Lung (tissue), 12 donors: ENCODE data around the gene PLCG2. TPM values are rescaled to one million over a fixed set of nuclear protein-coding genes. Genes with fewer than 3 reads are reported as not detected.

Experiments used
- ATAC-seq: fragments of 200-7000 bp; cut with Tn5 transposase; one replicate; pipeline ENCODE4 v1.9.1; 2020; ENCODE audit warnings: moderate number of reproducible peaks; ENCODE audit not compliant: insufficient read depth, low FRiP score
- DNase-seq, 3 donors: peaks; one replicate each; pipeline ENCODE4 v3.0.0-alpha.2; 2013 to 2017
- H3K27ac ChIP-seq, 2 donors: one replicate each; pipeline ENCODE4 v1.5.1; 2013; ENCODE audit warnings: mild to moderate bottlenecking in 2 of 2, moderate library complexity in 2 of 2, control low read depth in 1 of 2, inconsistent platforms in 1 of 2, low read depth in 1 of 2, low read length in 1 of 2
- H3K27me3 ChIP-seq, 3 donors: one replicate each; pipeline ENCODE4 v1.5.1; 2013; ENCODE audit warnings: low read length in 2 of 3; ENCODE audit not compliant: control insufficient read depth in 3 of 3, insufficient read depth in 3 of 3
- H3K36me3 ChIP-seq, 4 donors: one replicate each; pipeline ENCODE4 v1.5.1; 2013; ENCODE audit warnings: low read length in 4 of 4, mild to moderate bottlenecking in 1 of 4, moderate library complexity in 1 of 4; ENCODE audit not compliant: control insufficient read depth in 4 of 4, insufficient read depth in 4 of 4
- H3K4me1 ChIP-seq, 5 donors: one replicate each; pipeline ENCODE4 v1.5.1; 2013; ENCODE audit warnings: low read length in 5 of 5, mild to moderate bottlenecking in 2 of 5, moderate library complexity in 1 of 5; ENCODE audit not compliant: control insufficient read depth in 5 of 5, insufficient read depth in 5 of 5
- H3K4me3 ChIP-seq: one replicate; pipeline ENCODE4 v1.5.1; 2013; ENCODE audit warnings: mild to moderate bottlenecking, control low read depth, moderate library complexity
- H3K9ac ChIP-seq, 2 donors: one replicate each; pipeline ENCODE4 v1.5.1; 2013; ENCODE audit warnings: low read length in 2 of 2, control low read depth in 1 of 2; ENCODE audit not compliant: insufficient read depth in 1 of 2
- H3K9me3 ChIP-seq, 4 donors: one replicate each; pipeline ENCODE4 v1.5.1; 2013; ENCODE audit warnings: low read length in 3 of 4, mild to moderate bottlenecking in 1 of 4, moderate library complexity in 1 of 4; ENCODE audit not compliant: control insufficient read depth in 4 of 4, insufficient read depth in 3 of 4
- WGBS, 2 donors: extraction: QIAGEN DNeasy Blood & Tissue Kit; methylation state at CpG; one replicate each; pipeline ENCODE4 v1.1.7; 2013; 5-methylcytosine and 5-hydroxymethylcytosine counted together
- polyA plus RNA-seq, 2 donors: library from polyadenylated mRNA; stranded (reverse); fragments of 200-250 nt; gene quantifications; one replicate each; pipeline ENCODE4 v1.2.1, GENCODE V29; 2013
- total RNA-seq, 2 donors: library from RNA; depleted of rRNA in 1 of 2; stranded (reverse); fragments of >200 nt in 1 of 2; gene quantifications; one replicate each; pipeline ENCODE4 v1.2.1, GENCODE V29; 2014 to 2021
- TF ChIP-seq, protein P1 (sequence below): IDR thresholded peaks from 2 replicates; pipeline ENCODE4 v1.5.1; 2012; ENCODE audit warnings: mild to moderate bottlenecking; ENCODE audit errors: control extremely low read depth, extremely low read depth
- donor health status: control.
- donor health status: control.
- donor health status: Bipolar disorder and iron deficiency.
- donor health status: healthy.
- donor health status: DM: yes; HTN: yes; CAD: no.

The PLCG2 gene
- total and polyA plus RNA-seq, 4 donors: 8.8 to 41.0 (median 29.4) TPM

- DNase-seq: no peak
- Histone ChIP-seq H3K36me3 (peaks cover 0 to 10% (median 0%) of the 10 kb centered on the region in 4 donors), H3K4me3 (no peak overlapping the region), H3K9ac (no peak overlapping the region), H3K27me3 (peaks cover 0 to 14% (median 10%) of the 10 kb centered on the region in 3 donors), H3K9me3 (no peaks in the 10 kb centered on the region), H3K27ac (no peak overlapping the region), H3K4me1 (peaks cover 0 to 5% (median 0%) of the 10 kb centered on the region in 5 donors)
- TF ChIP-seq, protein P1, sequence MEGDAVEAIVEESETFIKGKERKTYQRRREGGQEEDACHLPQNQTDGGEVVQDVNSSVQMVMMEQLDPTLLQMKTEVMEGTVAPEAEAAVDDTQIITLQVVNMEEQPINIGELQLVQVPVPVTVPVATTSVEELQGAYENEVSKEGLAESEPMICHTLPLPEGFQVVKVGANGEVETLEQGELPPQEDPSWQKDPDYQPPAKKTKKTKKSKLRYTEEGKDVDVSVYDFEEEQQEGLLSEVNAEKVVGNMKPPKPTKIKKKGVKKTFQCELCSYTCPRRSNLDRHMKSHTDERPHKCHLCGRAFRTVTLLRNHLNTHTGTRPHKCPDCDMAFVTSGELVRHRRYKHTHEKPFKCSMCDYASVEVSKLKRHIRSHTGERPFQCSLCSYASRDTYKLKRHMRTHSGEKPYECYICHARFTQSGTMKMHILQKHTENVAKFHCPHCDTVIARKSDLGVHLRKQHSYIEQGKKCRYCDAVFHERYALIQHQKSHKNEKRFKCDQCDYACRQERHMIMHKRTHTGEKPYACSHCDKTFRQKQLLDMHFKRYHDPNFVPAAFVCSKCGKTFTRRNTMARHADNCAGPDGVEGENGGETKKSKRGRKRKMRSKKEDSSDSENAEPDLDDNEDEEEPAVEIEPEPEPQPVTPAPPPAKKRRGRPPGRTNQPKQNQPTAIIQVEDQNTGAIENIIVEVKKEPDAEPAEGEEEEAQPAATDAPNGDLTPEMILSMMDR: no peak
- ATAC-seq: no peak
- WGBS, 2 donors: 70 to 86% methylated on average over 7 of the region's 7 CpGs
Observed at GRCh38 chr16:81785138-81785924, 6.2 kb downstream of the PLCG2 start.

DNA sequence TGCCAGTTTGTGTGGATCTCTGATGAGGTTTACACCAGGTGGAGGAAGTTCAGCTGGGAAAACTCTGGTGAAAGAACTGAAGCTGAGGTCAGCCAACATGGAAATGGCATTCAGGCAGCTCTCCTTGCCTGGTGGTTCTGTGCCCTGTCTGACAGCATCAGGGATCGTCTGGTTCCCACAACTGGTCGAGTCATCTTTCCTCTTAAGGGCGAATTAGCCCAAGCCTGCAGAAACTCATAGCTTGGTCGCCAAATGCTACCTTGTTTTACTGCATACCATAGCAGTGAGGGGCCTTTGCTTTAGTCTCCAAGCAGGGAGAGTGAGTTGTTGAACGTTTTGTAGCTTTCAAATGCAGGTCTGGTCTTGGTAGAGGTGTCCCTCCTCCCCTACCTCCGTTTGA lies 7.2 kb downstream of the PLCG2 start:
- peaks cover 0 to 10% (median 0%) of the 10 kb centered on the region in 4 donors for H3K36me3 ChIP-seq
- H3K27me3 ChIP-seq: peaks cover 0 to 7% (median 1%) of the 10 kb centered on the region in 3 donors
- ATAC-seq (no peak), DNase-seq (no peak)
- no peak overlapping the region for H3K4me3 ChIP-seq
- TF ChIP-seq, protein P1: no peak
- H3K9me3 ChIP-seq: no peaks in the 10 kb centered on the region
- peaks cover 0 to 5% (median 0%) of the 10 kb centered on the region in 5 donors for H3K4me1 ChIP-seq
- no peak overlapping the region for H3K9ac ChIP-seq
- 69 to 71% methylated on average over 6 of the region's 6 CpGs for WGBS, 2 donors
- H3K27ac ChIP-seq: no peak overlapping the region

DNA sequence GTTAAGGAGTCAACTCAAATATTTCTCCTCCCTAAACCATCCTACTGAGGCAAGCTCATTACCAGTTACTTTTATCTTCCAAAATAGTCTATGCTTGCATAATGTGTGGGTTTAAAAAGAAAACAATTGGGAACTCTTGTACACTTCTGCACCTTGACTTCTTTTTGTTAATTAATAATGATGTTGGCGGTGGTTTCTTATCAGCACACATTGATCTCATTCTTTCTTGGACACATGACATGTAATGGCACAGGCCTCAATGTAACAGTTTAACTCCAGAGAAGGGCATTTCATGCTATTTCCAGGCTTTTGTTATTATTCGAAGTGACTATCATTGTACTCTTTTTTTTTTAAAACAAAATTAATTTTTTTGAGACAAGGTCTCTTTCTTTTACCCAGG lies 7.8 kb downstream of the PLCG2 start:
- no peak overlapping the region for H3K4me3 ChIP-seq
- H3K36me3 ChIP-seq: peaks cover 0 to 10% (median 0%) of the 10 kb centered on the region in 4 donors
- H3K27ac ChIP-seq: no peak overlapping the region
- no peaks in the 10 kb centered on the region for H3K9me3 ChIP-seq
- WGBS, 2 donors: 76 to 83% methylated on average over 2 of the region's 2 CpGs
- no peak overlapping the region for H3K9ac ChIP-seq
- H3K4me1 ChIP-seq: peaks cover 0 to 5% (median 0%) of the 10 kb centered on the region in 5 donors
- TF ChIP-seq, protein P1: no peak
- DNase-seq (no peak), ATAC-seq (no peak)
- H3K27me3 ChIP-seq: peaks cover 0 to 3% (median 0%) of the 10 kb centered on the region in 3 donors
